IMR-90 (cell line): ENCODE data around the gene MAP1LC3B. TPM values are rescaled to one million over a fixed set of nuclear protein-coding genes. Genes with fewer than 3 reads are reported as not detected.

ENCODE experiments used
- ATAC-seq: fragments of 200-7000 bp; cut with Tn5 transposase; 2 replicates; pipeline ENCODE4 v1.9.1; 2020; ENCODE audit warnings: low read depth, mild to moderate bottlenecking, moderate library complexity
- BruUV-seq: library from RNA; stranded (reverse); fragments of 400-500 nt; replicated peaks from 2 replicates; lab custom pipeline; 2021; lab: Mats Ljungman, UMichigan
- CTCF ChIA-PET: fragments of 300-600 bp; formaldehyde crosslinking; extraction: SDS; loops from one replicate; lab custom pipeline; 2021; ENCODE audit warnings: antibody characterized with exemption; lab: Yijun Ruan, JAX
- POLR2A ChIA-PET: fragments of 300-600 bp; sonication (Branson Sonifier 250); formaldehyde crosslinking; loops from one replicate; lab custom pipeline; 2022; ENCODE audit warnings: antibody characterized with exemption; ENCODE audit not compliant: unreplicated experiment; lab: Charles Lee
- DNase-seq: peaks from one replicate; pipeline ENCODE4 v3.0.0; 2013
- H2AFZ ChIP-seq: replicated peaks from 2 replicates; pipeline ENCODE3; 2013; ENCODE audit warnings: low read length, mild to moderate bottlenecking; ENCODE audit not compliant: poor library complexity
- H2AK5ac ChIP-seq: 2 replicates; pipeline ENCODE4 v1.6.1; 2013; ENCODE audit warnings: low read depth, low read length, inconsistent platforms
- H2AK9ac ChIP-seq: replicated peaks from 2 replicates; pipeline ENCODE3; 2013; ENCODE audit warnings: mild to moderate bottlenecking, low read depth, low read length, moderate library complexity; ENCODE audit not compliant: poor library complexity
- H2BK120ac ChIP-seq: 2 replicates; pipeline ENCODE4 v1.6.1; 2013; ENCODE audit warnings: low read depth, low read length, inconsistent platforms
- H2BK15ac ChIP-seq: 3 replicates; pipeline ENCODE4 v1.6.1; 2013; ENCODE audit warnings: low read depth, low read length, inconsistent platforms
- H2BK20ac ChIP-seq: 2 replicates; pipeline ENCODE4 v1.6.1; 2013; ENCODE audit warnings: low read depth, mild to moderate bottlenecking, inconsistent platforms, low read length, moderate library complexity
- H2BK5ac ChIP-seq: 2 replicates; pipeline ENCODE4 v1.6.1; 2013; ENCODE audit warnings: mild to moderate bottlenecking, low read depth, low read length, inconsistent platforms; ENCODE audit not compliant: poor library complexity, severe bottlenecking
- H3K14ac ChIP-seq: replicated peaks from 2 replicates; pipeline ENCODE4 v1.6.1; 2013; ENCODE audit warnings: low read depth, low read length, inconsistent platforms
- H3K18ac ChIP-seq: 2 replicates; pipeline ENCODE4 v1.6.1; 2013; ENCODE audit warnings: low read depth, low read length, control low read depth
- H3K23ac ChIP-seq: 2 replicates; pipeline ENCODE4 v1.6.1; 2013; ENCODE audit warnings: low read depth, low read length, inconsistent platforms
- H3K27ac ChIP-seq: 2 replicates; pipeline ENCODE4 v1.5.1; 2013; ENCODE audit warnings: mild to moderate bottlenecking, control low read depth, low read length; ENCODE audit not compliant: insufficient read depth
- H3K27me3 ChIP-seq: 2 replicates; pipeline ENCODE4 v1.6.1; 2013; ENCODE audit warnings: low read length; ENCODE audit not compliant: control insufficient read depth, insufficient read depth
- H3K36me3 ChIP-seq: 2 replicates; pipeline ENCODE4 v1.6.1; 2013; ENCODE audit warnings: low read length, mixed read lengths; ENCODE audit not compliant: control insufficient read depth, insufficient read depth
- H3K4ac ChIP-seq: 2 replicates; pipeline ENCODE4 v1.6.1; 2013; ENCODE audit warnings: low read depth, low read length, inconsistent platforms
- H3K4me1 ChIP-seq: 2 replicates; pipeline ENCODE4 v1.6.1; 2013; ENCODE audit warnings: low read length, mixed read lengths; ENCODE audit not compliant: control insufficient read depth, insufficient read depth
- H3K4me2 ChIP-seq: 2 replicates; pipeline ENCODE4 v1.6.1; 2013; ENCODE audit warnings: low read depth, mild to moderate bottlenecking, control low read depth, low read length, moderate library complexity
- H3K4me3 ChIP-seq: 2 replicates; pipeline ENCODE4 v1.5.1; 2013; ENCODE audit warnings: low read depth, mild to moderate bottlenecking, control low read depth, low read length, moderate library complexity; ENCODE audit not compliant: insufficient read depth
- H3K56ac ChIP-seq: 2 replicates; pipeline ENCODE4 v1.6.1; 2013; ENCODE audit warnings: low read length, inconsistent platforms; ENCODE audit not compliant: insufficient read depth; ENCODE audit errors: extremely low read depth
- H3K79me1 ChIP-seq, 2 experiments: 2 replicates each; pipeline ENCODE4 v1.6.1; 2013; ENCODE audit warnings: low read length in 2 of 2, inconsistent platforms in 1 of 2, low read depth in 1 of 2
- H3K9ac ChIP-seq: 2 replicates; pipeline ENCODE4 v1.6.1; 2013; ENCODE audit warnings: low read depth, low read length, control low read depth
- H3K9me1 ChIP-seq: 2 replicates; pipeline ENCODE4 v1.6.1; 2013; ENCODE audit warnings: low read length, inconsistent platforms; ENCODE audit not compliant: insufficient read depth
- H3K9me3 ChIP-seq: 2 replicates; pipeline ENCODE4 v1.6.1; 2013; ENCODE audit warnings: low read length; ENCODE audit not compliant: control insufficient read depth, insufficient read depth
- H4K20me1 ChIP-seq: 2 replicates; pipeline ENCODE4 v1.6.1; 2013; ENCODE audit warnings: low read length, inconsistent platforms; ENCODE audit not compliant: insufficient read depth
- H4K5ac ChIP-seq: 2 replicates; pipeline ENCODE4 v1.6.1; 2013; ENCODE audit warnings: mild to moderate bottlenecking, low read depth, low read length, control low read depth
- H4K8ac ChIP-seq, 2 experiments: 2 replicates each; pipeline ENCODE4 v1.6.1; 2013; ENCODE audit warnings: low read depth in 2 of 2, low read length in 2 of 2, control low read depth in 1 of 2, inconsistent platforms in 1 of 2
- H4K91ac ChIP-seq: 2 replicates; pipeline ENCODE4 v1.6.1; 2013; ENCODE audit warnings: low read depth, low read length, inconsistent platforms; ENCODE audit not compliant: insufficient read depth
- BHLHE40 ChIP-seq: fragments of 150-350 bp; IDR thresholded peaks from 2 replicates; pipeline ENCODE4 v1.6.1; 2016; ENCODE audit warnings: mild to moderate bottlenecking, low read depth, low read length
- CEBPB ChIP-seq: IDR thresholded peaks from 2 replicates; pipeline ENCODE4 v1.6.1; 2012; ENCODE audit warnings: low read depth, low read length, improper control_type of control experiment
- MAFK ChIP-seq: IDR thresholded peaks from 2 replicates; pipeline ENCODE4 v1.6.1; 2012; ENCODE audit warnings: low read depth, low read length, improper control_type of control experiment
- MXI1 ChIP-seq: IDR thresholded peaks from 2 replicates; pipeline ENCODE4 v1.6.1; 2012; ENCODE audit warnings: low read depth, mild to moderate bottlenecking, low read length, moderate library complexity, borderline replicate concordance
- NFE2L2 ChIP-seq: fragments of 150-350 bp; IDR thresholded peaks from 2 replicates; pipeline ENCODE4 v1.6.1; 2016; ENCODE audit warnings: low read depth, mild to moderate bottlenecking, low read length
- POLR2A ChIP-seq: IDR thresholded peaks from 2 replicates; pipeline ENCODE4 v1.6.1; 2012; ENCODE audit warnings: mild to moderate bottlenecking, low read depth, low read length
- RAD21 ChIP-seq: IDR thresholded peaks from 2 replicates; pipeline ENCODE4 v1.6.1; 2012; ENCODE audit warnings: low read length, improper control_type of control experiment
- RCOR1 ChIP-seq: IDR thresholded peaks from 2 replicates; pipeline ENCODE4 v1.6.1; 2012; ENCODE audit warnings: mild to moderate bottlenecking, low read length, improper control_type of control experiment; ENCODE audit not compliant: insufficient replicate concordance
- RFX5 ChIP-seq: IDR thresholded peaks from 2 replicates; pipeline ENCODE4 v1.8.0; 2012; ENCODE audit warnings: low read depth, mild to moderate bottlenecking, low read length, moderate library complexity
- SMC3 ChIP-seq: fragments of 150-350 bp; IDR thresholded peaks from 2 replicates; pipeline ENCODE4 v1.6.1; 2016; ENCODE audit warnings: low read depth, mild to moderate bottlenecking, antibody characterized with exemption, low read length, moderate library complexity
- USF2 ChIP-seq: fragments of 150-350 bp; IDR thresholded peaks from 2 replicates; pipeline ENCODE4 v1.6.1; 2017; ENCODE audit warnings: mild to moderate bottlenecking, antibody characterized with exemption, low read length, low read depth
- WGBS, 2 experiments: methylation state at CpG; one replicate each; pipeline versions ENCODE4 v1.1.5 to v1.1.7; 2013; ENCODE audit warnings: missing lambda C conversion rate in 2 of 2; ENCODE audit not compliant: insufficient read length in 1 of 2; ENCODE audit errors: extremely low coverage in 2 of 2; 5-methylcytosine and 5-hydroxymethylcytosine counted together
- dilution Hi-C: fragments of 300-500 bp; cut with HindIII; formaldehyde crosslinking; loops from one replicate; pipeline ENCODE4 v1.14.3; 2018; ENCODE audit warnings: low sequenced_read_pairs; ENCODE audit not compliant: unreplicated experiment
- in situ Hi-C: fragments of 300-500 bp; cut with MboI; formaldehyde crosslinking; loops from 3 replicates; pipeline ENCODE4 v1.14.3; 2019; ENCODE audit warnings: low sequenced_read_pairs, inconsistent platforms, mixed read lengths
- intact Hi-C: fragments of 100-400 bp; cut with micrococcal nuclease; formaldehyde crosslinking; loops from 2 replicates; pipeline ENCODE4 v1.10.0; 2022
- polyA plus RNA-seq, 3 experiments: library from polyadenylated mRNA; depleted of rRNA; stranded (reverse); fragments of >200 nt; gene quantifications; 2 replicates each; pipeline ENCODE4 v1.2.3, GENCODE V29; 2012; ENCODE audit warnings: low replicate concordance in 1 of 3
- total RNA-seq: library from RNA; depleted of rRNA; stranded (reverse); fragments of >200 nt; gene quantifications from 2 replicates; pipeline ENCODE4 v1.2.3, GENCODE V29; 2012

The MAP1LC3B gene
- total and polyA plus RNA-seq, 2 of the 4 experiments (the other 2 are of a cell fraction), result 23.5 to 57.7 TPM

GRCh38 chr16:87438611-87438985 lies 46.5 kb downstream of the MAP1LC3B start:
- no peaks in the 10 kb centered on the region; the same call in 1 of the 2 replicates for H3K36me3 ChIP-seq
- no peak overlapping the region for H4K5ac ChIP-seq
- no peak overlapping the region for H3K9ac ChIP-seq
- H3K79me1 ChIP-seq, result peaks cover 23 to 84% of the 10 kb centered on the region in 2 experiments; a peak in 3 of 4 replicates
- no peak overlapping the region for H3K4me3 ChIP-seq
- H4K91ac ChIP-seq, result no peak overlapping the region
- H2BK5ac ChIP-seq, result no peak overlapping the region
- peaks cover 32% of the 10 kb centered on the region for H4K20me1 ChIP-seq
- H3K4ac ChIP-seq, result no peak overlapping the region
- WGBS, 2 experiments, result no CpG with 5 or more reads among the region's 9 CpGs
- TF ChIP-seq CEBPB, result no peak
- TF ChIP-seq POLR2A, result no peak
- no peak for TF ChIP-seq RFX5
- TF ChIP-seq RCOR1, result no peak
- no peak for TF ChIP-seq MXI1
- no peak for TF ChIP-seq SMC3
- TF ChIP-seq NFE2L2, result no peak
- no peak for TF ChIP-seq RAD21
- TF ChIP-seq MAFK, result no peak
- no peak for TF ChIP-seq BHLHE40
- TF ChIP-seq USF2, result no peak
- H3K4me1 ChIP-seq, result peaks cover 21% of the 10 kb centered on the region
- H2BK15ac ChIP-seq, result no peak overlapping the region
- no peaks in the 10 kb centered on the region for H3K27me3 ChIP-seq
- intact Hi-C loops, result no loop called here
- H2BK120ac ChIP-seq, result no peak overlapping the region
- H2BK20ac ChIP-seq, result no peak overlapping the region
- ChIA-PET POLR2A (no interaction called here), CTCF (interaction anchor here (1.2 kb wide), 1 partner anchor 51 kb away, joined by 5 read pairs; no protein-coding TSS in a partner anchor)
- no peak overlapping the region for H2AK9ac ChIP-seq
- H2AFZ ChIP-seq, result no peak overlapping the region
- DNase-seq, result no peak
- no peak overlapping the region for H3K4me2 ChIP-seq
- in situ Hi-C loops, result no loop called here
- H3K56ac ChIP-seq, result no peak overlapping the region
- H2AK5ac ChIP-seq, result no peak overlapping the region; the same call in 1 of the 2 replicates
- H3K14ac ChIP-seq, result no peak overlapping the region
- H3K27ac ChIP-seq, result no peak overlapping the region
- peaks cover 21% of the 10 kb centered on the region for H3K9me1 ChIP-seq
- H3K18ac ChIP-seq, result no peak overlapping the region
- ATAC-seq, result no peak
- H3K23ac ChIP-seq, result no peak overlapping the region
- no peak overlapping the region for H4K8ac ChIP-seq
- no TSS peak for BruUV-seq
- H3K9me3 ChIP-seq, result no peaks in the 10 kb centered on the region
- dilution Hi-C loops, result no loop called here
